ENCODE data around the gene CAP1. TPM values are rescaled to one million over a fixed set of nuclear protein-coding genes. Genes with fewer than 3 reads are reported as not detected.

The CAP1 gene
- total and polyA plus RNA-seq, 12 donors, result 59.9 to 304 (median 204) TPM

DNA sequence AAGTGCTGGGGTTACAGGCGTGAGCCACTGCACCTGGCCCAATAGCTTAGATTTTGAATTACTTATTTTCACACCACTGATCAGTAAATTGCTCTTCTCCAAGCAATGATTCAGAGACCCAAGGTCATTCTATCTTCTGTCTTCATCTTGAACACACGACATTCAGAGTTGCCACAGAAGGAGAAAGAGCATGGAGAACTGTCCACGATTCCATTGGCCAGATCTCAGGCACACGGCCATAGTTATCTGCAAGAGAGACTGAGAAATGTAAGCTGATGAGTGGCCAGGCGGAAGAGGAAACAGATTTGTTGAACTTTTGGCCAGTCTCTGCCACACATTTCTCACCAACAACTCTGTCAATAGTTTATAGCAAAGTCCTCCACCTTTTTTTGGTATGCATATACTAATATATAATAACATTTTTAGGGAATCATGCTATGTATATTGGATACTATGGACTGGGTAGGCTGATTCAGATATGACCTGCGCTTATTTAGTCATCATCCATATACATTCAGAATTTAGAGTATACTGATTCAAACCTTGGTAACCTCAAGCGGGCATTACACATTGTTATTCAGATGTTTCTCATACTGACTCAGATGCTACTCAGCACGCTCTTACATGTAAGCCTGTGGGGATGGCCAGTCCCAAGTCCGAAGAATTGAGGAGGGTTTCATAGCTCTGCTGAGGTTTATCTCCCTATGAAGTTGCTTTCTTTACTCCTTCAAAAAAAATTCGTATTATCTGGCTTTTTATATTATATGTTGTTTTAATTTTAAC, 25.5 kb upstream of the CAP1 start:
- intact Hi-C loops (cut with DNase I), result no loop called here

GRCh38 chr1:40017951-40018575, 22.5 kb upstream of the CAP1 start:
- no peaks in the 10 kb centered on the region for H3K27me3 ChIP-seq
- H3K27ac ChIP-seq, result no peak overlapping the region
- H3K4me1 ChIP-seq (replicated peaks in 1 of 2), result no peaks in the 10 kb centered on the region
- no peaks in the 10 kb centered on the region for H3K36me3 ChIP-seq (replicated peaks in 1 of 2)
- H3K4me3 ChIP-seq, result no peak overlapping the region
- H3K9me3 ChIP-seq (replicated peaks in 1 of 3), result no peaks in the 10 kb centered on the region
- intact Hi-C loops (cut with DNase I), result no loop called here
- TF ChIP-seq POLR2A (IDR thresholded peaks at IDR 0.05), result no peak
- TF ChIP-seq, protein P1, sequence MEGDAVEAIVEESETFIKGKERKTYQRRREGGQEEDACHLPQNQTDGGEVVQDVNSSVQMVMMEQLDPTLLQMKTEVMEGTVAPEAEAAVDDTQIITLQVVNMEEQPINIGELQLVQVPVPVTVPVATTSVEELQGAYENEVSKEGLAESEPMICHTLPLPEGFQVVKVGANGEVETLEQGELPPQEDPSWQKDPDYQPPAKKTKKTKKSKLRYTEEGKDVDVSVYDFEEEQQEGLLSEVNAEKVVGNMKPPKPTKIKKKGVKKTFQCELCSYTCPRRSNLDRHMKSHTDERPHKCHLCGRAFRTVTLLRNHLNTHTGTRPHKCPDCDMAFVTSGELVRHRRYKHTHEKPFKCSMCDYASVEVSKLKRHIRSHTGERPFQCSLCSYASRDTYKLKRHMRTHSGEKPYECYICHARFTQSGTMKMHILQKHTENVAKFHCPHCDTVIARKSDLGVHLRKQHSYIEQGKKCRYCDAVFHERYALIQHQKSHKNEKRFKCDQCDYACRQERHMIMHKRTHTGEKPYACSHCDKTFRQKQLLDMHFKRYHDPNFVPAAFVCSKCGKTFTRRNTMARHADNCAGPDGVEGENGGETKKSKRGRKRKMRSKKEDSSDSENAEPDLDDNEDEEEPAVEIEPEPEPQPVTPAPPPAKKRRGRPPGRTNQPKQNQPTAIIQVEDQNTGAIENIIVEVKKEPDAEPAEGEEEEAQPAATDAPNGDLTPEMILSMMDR (IDR thresholded peaks at IDR 0.05), result no peak
- 51 to 75% (median 61%) methylated on average over 5 of the region's 5 CpGs for WGBS, 4 donors
- DNase-seq, result no peak

More for the DNA sequence above, 25.5 kb upstream of the CAP1 start:
- 56 to 67% (median 64%) methylated on average over 10 of the region's 10 CpGs for WGBS, 4 donors
- no peaks in the 10 kb centered on the region for H3K9me3 ChIP-seq (replicated peaks in 1 of 3)
- H3K27ac ChIP-seq, result no peak overlapping the region
- H3K36me3 ChIP-seq (replicated peaks in 1 of 2), result no peaks in the 10 kb centered on the region
- H3K4me1 ChIP-seq (replicated peaks in 1 of 2), result no peaks in the 10 kb centered on the region
- H3K27me3 ChIP-seq, result no peaks in the 10 kb centered on the region
- TF ChIP-seq, protein P1 (IDR thresholded peaks at IDR 0.05), result no peak
- no peak for TF ChIP-seq POLR2A (IDR thresholded peaks at IDR 0.05)
- H3K4me3 ChIP-seq, result no peak overlapping the region
- no peak for DNase-seq

GRCh38 chr1:40020447-40021085, 20.0 kb upstream of the CAP1 start:
- 42 to 55% (median 52%) methylated on average over 4 of the region's 4 CpGs for WGBS, 4 donors
- H3K27ac ChIP-seq, result no peak overlapping the region
- no peaks in the 10 kb centered on the region for H3K9me3 ChIP-seq (replicated peaks in 1 of 3)
- peaks cover 7% of the 10 kb centered on the region for H3K27me3 ChIP-seq
- no peak overlapping the region for H3K4me3 ChIP-seq
- H3K36me3 ChIP-seq (replicated peaks in 1 of 2), result no peaks in the 10 kb centered on the region
- H3K4me1 ChIP-seq (replicated peaks in 1 of 2), result no peaks in the 10 kb centered on the region
- intact Hi-C loops (cut with DNase I), result no loop called here
- DNase-seq, result no peak
- TF ChIP-seq, protein P1 (IDR thresholded peaks at IDR 0.05), result no peak
- no peak for TF ChIP-seq POLR2A (IDR thresholded peaks at IDR 0.05)

DNA sequence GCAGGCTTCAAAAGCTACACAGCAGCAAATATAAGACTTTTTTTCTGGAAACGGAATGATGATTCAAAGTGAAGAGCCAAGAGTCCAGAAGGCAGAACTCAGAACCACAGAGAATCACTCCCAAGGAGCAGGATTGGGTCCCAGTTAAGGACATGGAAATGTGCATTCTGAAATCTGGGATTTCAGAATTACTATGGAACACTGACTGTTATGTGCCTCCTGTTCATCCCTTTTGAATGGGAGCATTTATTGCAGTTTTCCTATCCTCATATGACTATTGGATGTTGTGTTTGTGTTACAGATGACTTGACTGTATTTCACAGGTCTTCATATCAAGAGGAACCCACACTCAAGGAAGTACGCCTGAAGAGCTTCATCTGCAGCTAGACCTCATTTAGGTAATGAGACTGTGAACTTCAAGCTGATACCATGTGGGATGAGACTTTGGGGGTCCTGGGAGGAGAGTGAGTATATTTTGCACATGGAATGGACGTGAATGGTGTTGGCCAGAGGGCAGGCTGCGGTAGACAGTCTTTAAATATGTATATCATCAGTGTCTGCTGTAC, 17.1 kb upstream of the CAP1 start:
- no peaks in the 10 kb centered on the region for H3K36me3 ChIP-seq (replicated peaks in 1 of 2)
- intact Hi-C loops (cut with DNase I), result no loop called here

More for the DNA sequence above, 17.1 kb upstream of the CAP1 start:
- H3K9me3 ChIP-seq (replicated peaks in 1 of 3), result no peaks in the 10 kb centered on the region
- TF ChIP-seq POLR2A (IDR thresholded peaks at IDR 0.05), result no peak
- TF ChIP-seq, protein P1 (IDR thresholded peaks at IDR 0.05), result no peak
- H3K27me3 ChIP-seq, result peaks cover 7% of the 10 kb centered on the region
- no peak for DNase-seq
- no peak overlapping the region for H3K27ac ChIP-seq
- 61 to 80% (median 75%) methylated on average over 4 of the region's 4 CpGs for WGBS, 4 donors
- H3K4me1 ChIP-seq (replicated peaks in 1 of 2), result no peaks in the 10 kb centered on the region
- H3K4me3 ChIP-seq, result no peak overlapping the region

All from adrenal gland (tissue), 12 donors.